HepG2 (cell line): ENCODE data around the gene TOX2.

Experiments
- HOXA3 ChIP-seq: sonication (generic); formaldehyde crosslinking; IDR thresholded peaks from 2 replicates; pipeline ENCODE4 v1.5.0; 2020; ENCODE audit warnings: missing genetic modification reagents
- POLR2A ChIP-seq, 2 experiments: IDR thresholded peaks; 2 replicates each; pipeline ENCODE4 v1.6.1; 2011; ENCODE audit warnings: low read depth in 2 of 2, low read length in 2 of 2, mild to moderate bottlenecking in 1 of 2, moderate library complexity in 1 of 2; ENCODE audit not compliant: insufficient read depth in 1 of 2
- PRDM10 ChIP-seq: sonication (generic); formaldehyde crosslinking; IDR thresholded peaks from 2 replicates; pipeline ENCODE4 v1.4.0; 2020; ENCODE audit warnings: low read depth, missing genetic modification reagents
- SOX5 ChIP-seq: IDR thresholded peaks from 2 replicates; pipeline ENCODE4 v1.6.1; 2016; ENCODE audit warnings: borderline replicate concordance
- TBP ChIP-seq: sonication (generic); formaldehyde crosslinking; IDR thresholded peaks from 2 replicates; pipeline ENCODE4 v1.5.0; 2020; ENCODE audit warnings: missing genetic modification reagents
- ZNF530 ChIP-seq: sonication (generic); formaldehyde crosslinking; IDR thresholded peaks from 2 replicates; pipeline ENCODE4 v1.5.0; 2020; ENCODE audit warnings: low read depth, mild to moderate bottlenecking, missing genetic modification reagents
- ZNF558 ChIP-seq: sonication (generic); formaldehyde crosslinking; IDR thresholded peaks from 2 replicates; pipeline ENCODE4 v1.9.0; 2022; ENCODE audit warnings: mild to moderate bottlenecking, missing genetic modification reagents, borderline replicate concordance
- ZNF737 ChIP-seq: sonication (generic); formaldehyde crosslinking; IDR thresholded peaks from 2 replicates; pipeline ENCODE4 v1.5.0; 2020; ENCODE audit warnings: missing genetic modification reagents, mild to moderate bottlenecking, borderline replicate concordance

DNA sequence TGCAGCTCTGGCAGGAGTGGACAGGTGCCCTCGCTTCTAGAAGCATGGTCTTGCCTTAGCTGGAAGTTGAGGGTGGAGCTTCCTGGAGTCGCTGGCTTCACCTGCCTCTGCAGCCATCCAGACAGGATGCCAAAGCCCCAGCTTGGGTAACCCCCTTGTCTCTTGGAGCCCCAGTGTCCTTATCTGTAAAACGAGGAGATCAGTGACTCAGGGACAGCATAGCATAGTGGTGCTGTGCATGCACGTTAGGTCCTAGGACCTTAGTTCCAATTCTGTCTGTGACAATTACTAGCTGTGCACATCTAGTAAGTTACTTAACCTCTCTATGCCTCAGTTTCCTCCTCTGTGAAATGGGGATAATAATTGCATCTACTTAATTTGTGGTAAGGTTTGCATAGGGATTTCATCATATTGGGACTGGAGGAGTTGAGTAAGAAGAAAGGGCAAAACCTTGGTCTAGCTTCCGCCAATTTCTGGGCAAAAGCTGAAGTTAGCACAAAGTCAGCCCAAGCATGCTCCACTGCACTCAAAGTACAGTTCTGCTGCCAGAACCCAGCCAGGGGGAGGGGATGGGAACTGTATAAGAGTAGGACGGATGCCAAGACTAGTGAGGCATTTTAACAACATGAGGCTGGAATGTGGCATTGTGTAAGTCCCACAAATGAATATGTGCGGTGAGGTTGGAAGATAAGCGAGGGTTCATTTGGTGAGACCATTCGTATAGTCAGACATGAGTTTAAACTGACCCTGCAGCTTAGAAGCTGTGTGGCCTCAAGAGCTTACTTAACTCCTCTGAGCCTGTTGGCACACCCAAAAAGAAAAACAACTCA is 24.5 kb downstream of the TOX2 start:
- no peak for TF ChIP-seq SOX5 (CRISPR knock-in tag)
- TF ChIP-seq PRDM10 (CRISPR knock-in tag), result no peak
- no peak for TF ChIP-seq ZNF737 (CRISPR knock-in tag)
- no peak for TF ChIP-seq HOXA3 (CRISPR knock-in tag)
- no peak for TF ChIP-seq ZNF558 (CRISPR knock-in tag)
- TF ChIP-seq ZNF530 (CRISPR knock-in tag), result no peak
- no peak for TF ChIP-seq TBP
- no peak for TF ChIP-seq POLR2A (IDR thresholded peaks at IDR 0.05; ENCODE audit: insufficient read depth in 1 of 2, low read depth in 2 of 2, low read length in 2 of 2)
